ENCODE data around the gene NCOA4. TPM values are rescaled to one million over a fixed set of nuclear protein-coding genes. Genes with fewer than 3 reads are reported as not detected.

NCOA4 gene
- 265 TPM for total RNA-seq

DNA sequence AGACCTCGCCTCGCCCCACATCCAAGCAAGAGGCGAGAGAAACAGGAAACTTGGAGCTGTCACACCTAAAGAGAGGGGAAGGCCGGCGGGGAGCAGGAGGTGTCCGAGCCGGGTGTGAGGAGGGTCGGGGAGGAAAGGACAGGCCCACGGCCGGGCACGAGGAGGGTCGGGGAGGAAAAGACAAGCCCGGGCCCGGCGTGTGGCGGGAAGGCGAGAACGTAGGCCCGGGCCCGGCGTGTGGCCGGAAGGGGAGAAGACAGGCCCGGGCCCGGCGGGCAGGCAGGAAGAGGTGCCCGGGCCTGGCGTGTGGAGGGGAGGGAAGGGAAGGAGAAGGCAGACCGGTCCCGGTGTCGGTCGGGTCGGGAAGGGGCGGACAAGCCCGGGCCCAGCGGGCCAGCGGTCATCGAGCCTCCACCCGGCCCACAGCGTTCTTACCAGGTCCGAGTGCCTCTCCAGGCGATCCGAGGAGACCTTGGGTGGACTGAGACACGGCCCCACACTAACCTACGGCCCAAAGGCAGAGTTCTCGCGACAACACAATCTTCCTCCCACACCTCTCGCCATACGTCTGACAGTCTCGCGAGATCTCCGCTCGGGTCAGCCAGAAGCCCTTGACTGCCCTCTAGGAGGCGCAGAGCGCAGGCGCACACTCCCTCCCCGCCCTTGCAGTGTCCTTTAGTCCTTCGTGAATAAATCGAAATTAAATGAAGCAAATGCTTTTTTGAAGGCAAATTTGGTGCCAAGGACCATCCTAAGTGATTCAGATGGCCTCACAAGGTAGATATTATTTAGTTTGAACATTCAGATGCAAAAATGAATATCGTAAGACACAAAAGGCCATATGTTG lies at the start of gene NCOA4:
TSS of gene NCOA4 (minus strand) at position 533 of the 847 bp plus-strand sequence. CDS start 13,943 bp downstream, outside the sequence.
- H3K27me3 ChIP-seq (ENCODE audit: insufficient read depth, low read length), result no peaks in the 10 kb centered on the region
- peaks cover 53% of the 10 kb centered on the region for H3K4me1 ChIP-seq (ENCODE audit: insufficient read depth, low read length)
- H3K4me3 ChIP-seq (ENCODE audit: low read length), result peak within 1 kb of the TSS; percentile 82
- H3K9me3 ChIP-seq (ENCODE audit: low read depth, low read length), result no peaks in the 10 kb centered on the region

DNA sequence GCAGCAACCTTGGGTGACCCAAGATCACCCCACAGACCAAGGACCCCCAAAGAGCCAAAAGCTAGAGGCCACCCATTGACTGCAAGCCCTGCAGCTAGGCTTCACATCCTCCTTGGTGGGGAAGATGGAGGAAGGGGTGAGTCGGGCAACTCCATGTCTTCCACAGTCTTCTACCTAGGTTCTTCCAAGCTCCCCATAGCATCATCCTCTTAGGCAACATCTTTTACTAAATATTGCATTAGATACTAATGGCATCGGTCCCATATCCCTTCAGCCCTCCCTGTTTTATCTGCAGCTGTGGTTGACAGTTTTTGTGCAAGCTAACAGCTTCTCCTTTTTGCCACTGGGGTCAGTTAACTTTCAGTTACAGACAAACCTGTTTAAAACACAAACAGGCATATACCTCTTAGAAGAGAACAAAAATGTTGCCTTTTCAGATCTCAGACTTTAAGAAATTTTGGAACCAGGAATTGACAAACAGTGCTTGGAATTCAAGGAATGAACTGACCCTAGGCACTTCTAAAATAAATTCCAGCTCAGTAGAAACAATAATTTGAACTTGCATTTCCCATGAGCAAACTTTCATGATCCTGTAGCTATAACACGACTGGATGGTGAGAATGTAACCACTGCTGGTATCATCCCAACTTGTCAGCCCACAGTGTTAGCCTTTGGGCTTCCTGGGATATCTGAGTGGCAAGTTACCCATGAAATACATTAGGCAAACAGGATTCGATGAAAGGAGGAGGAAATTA lies 49.6 kb upstream of the NCOA4 start:
- H3K27me3 ChIP-seq (ENCODE audit: insufficient read depth, low read length), result no peaks in the 10 kb centered on the region
- H3K4me1 ChIP-seq (ENCODE audit: insufficient read depth, low read length), result peaks cover 47% of the 10 kb centered on the region
- H3K4me3 ChIP-seq (ENCODE audit: low read length), result no peak overlapping the region

GRCh38 chr10:46077731-46078413 lies 47.4 kb upstream of the NCOA4 start:
- no peak overlapping the region for H3K4me3 ChIP-seq (ENCODE audit: low read length)
- H3K4me1 ChIP-seq (ENCODE audit: insufficient read depth, low read length), result peaks cover 47% of the 10 kb centered on the region
- no peaks in the 10 kb centered on the region for H3K9me3 ChIP-seq (ENCODE audit: low read depth, low read length)
- H3K27me3 ChIP-seq (ENCODE audit: insufficient read depth, low read length), result no peaks in the 10 kb centered on the region

More for the DNA sequence above, 49.6 kb upstream of the NCOA4 start:
- H3K9me3 ChIP-seq (ENCODE audit: low read depth, low read length), result no peaks in the 10 kb centered on the region

DNA sequence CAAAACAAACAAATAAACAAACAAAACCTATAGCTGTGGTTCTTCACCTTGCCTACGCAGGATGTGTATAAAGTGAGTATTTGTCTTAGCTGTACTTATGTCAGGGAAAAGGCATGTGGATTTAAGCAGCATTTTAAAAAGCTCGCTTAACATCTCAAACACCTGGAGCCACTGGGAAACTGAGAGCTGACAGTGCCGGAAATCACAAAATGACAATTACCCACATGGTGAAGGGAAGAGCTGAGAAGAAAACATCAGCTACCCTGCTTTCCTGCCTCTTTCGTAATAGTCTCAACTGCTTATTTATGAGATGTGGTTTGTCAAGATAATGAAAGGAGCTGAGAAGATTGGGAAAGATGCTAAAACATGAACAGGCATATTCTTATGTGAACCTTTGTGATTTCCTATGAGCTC lies 46.7 kb upstream of the NCOA4 start:
- peaks cover 47% of the 10 kb centered on the region for H3K4me1 ChIP-seq (ENCODE audit: insufficient read depth, low read length)
- no peaks in the 10 kb centered on the region for H3K9me3 ChIP-seq (ENCODE audit: low read depth, low read length)
- no peak overlapping the region for H3K4me3 ChIP-seq (ENCODE audit: low read length)
- no peaks in the 10 kb centered on the region for H3K27me3 ChIP-seq (ENCODE audit: insufficient read depth, low read length)

DNA sequence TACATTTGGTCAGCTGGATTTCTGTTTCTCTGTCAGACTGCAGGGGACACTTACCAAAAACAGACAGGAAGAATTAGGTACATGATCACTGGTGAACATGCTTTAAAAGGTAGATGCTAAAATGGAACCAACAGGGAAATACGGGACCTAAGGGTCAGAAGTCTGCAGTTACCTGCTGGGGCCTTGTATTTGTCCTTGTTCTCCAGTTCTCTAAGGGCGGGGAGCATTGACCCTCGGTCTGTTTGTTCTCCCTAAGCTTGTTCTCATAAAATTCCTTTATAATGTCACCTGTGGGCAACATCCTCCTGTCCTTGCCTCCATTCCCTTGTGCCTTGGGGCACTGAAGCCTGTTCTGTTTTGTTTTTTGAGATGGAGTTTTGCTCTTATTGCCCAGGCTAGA lies 45.4 kb upstream of the NCOA4 start:
- H3K27me3 ChIP-seq (ENCODE audit: insufficient read depth, low read length), result no peaks in the 10 kb centered on the region
- H3K9me3 ChIP-seq (ENCODE audit: low read depth, low read length), result no peaks in the 10 kb centered on the region
- H3K4me3 ChIP-seq (ENCODE audit: low read length), result no peak overlapping the region
- H3K4me1 ChIP-seq (ENCODE audit: insufficient read depth, low read length), result peaks cover 42% of the 10 kb centered on the region

DNA sequence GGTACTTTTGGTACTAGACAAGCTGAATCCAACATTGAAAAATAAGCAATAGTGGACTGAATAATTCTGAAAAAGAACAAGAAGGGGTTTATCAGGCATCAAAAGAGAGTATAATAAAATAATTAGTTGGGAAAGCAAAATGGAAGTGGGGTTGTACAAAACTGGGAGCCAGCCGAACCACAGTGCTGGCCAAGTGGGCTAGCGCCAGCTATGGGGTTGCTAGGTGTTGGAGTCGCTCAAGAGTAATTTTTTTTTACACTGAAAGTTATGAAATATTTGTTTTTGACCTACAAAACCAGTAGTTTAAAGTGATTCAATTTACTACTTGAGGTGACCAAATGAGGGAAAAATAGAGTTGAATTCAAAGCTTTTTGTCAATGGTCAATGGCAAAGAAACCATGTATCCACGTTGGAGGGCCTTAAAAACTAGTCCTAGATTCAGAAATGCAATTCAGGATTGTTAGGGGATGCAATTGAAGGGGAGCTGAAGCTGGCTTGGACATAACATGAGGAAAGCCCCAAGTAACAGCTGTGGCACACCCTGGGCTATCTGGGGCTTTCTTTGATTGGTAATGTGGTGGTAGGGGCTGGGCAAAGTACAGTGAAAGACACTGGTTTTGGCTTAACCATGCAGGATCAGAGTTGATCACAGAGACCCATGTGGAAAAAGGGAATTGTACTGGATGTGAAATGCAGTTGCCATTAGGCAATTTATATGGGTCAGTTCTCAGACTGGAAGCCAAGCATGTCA lies 43.9 kb upstream of the NCOA4 start:
- Histone ChIP-seq H3K9me3 (ENCODE audit: low read depth, low read length) (no peaks in the 10 kb centered on the region), H3K4me1 (ENCODE audit: insufficient read depth, low read length) (peaks cover 39% of the 10 kb centered on the region), H3K4me3 (ENCODE audit: low read length) (no peak overlapping the region), H3K27me3 (ENCODE audit: insufficient read depth, low read length) (no peaks in the 10 kb centered on the region)

GRCh38 chr10:46073564-46073963 lies 43.1 kb upstream of the NCOA4 start:
- Histone ChIP-seq H3K27me3 (ENCODE audit: insufficient read depth, low read length) (no peaks in the 10 kb centered on the region), H3K4me1 (ENCODE audit: insufficient read depth, low read length) (peaks cover 31% of the 10 kb centered on the region)

GRCh38 chr10:46070749-46071148 lies 40.3 kb upstream of the NCOA4 start:
- H3K27me3 ChIP-seq (ENCODE audit: insufficient read depth, low read length), result no peaks in the 10 kb centered on the region
- no peak overlapping the region for H3K4me3 ChIP-seq (ENCODE audit: low read length)
- H3K9me3 ChIP-seq (ENCODE audit: low read depth, low read length), result no peaks in the 10 kb centered on the region

More at GRCh38 chr10:46073564-46073963, 43.1 kb upstream of the NCOA4 start:
- Histone ChIP-seq H3K4me3 (ENCODE audit: low read length) (no peak overlapping the region), H3K9me3 (ENCODE audit: low read depth, low read length) (no peaks in the 10 kb centered on the region)

GRCh38 chr10:46069771-46070463 lies 39.5 kb upstream of the NCOA4 start:
- Histone ChIP-seq H3K27me3 (ENCODE audit: insufficient read depth, low read length) (no peaks in the 10 kb centered on the region), H3K9me3 (ENCODE audit: low read depth, low read length) (no peaks in the 10 kb centered on the region), H3K4me1 (ENCODE audit: insufficient read depth, low read length) (peaks cover 11% of the 10 kb centered on the region), H3K4me3 (ENCODE audit: low read length) (no peak overlapping the region)

More at GRCh38 chr10:46070749-46071148, 40.3 kb upstream of the NCOA4 start:
- peaks cover 11% of the 10 kb centered on the region for H3K4me1 ChIP-seq (ENCODE audit: insufficient read depth, low read length)

GRCh38 chr10:46068905-46069304 lies 38.5 kb upstream of the NCOA4 start:
- H3K27me3 ChIP-seq (ENCODE audit: insufficient read depth, low read length), result no peaks in the 10 kb centered on the region
- peaks cover 11% of the 10 kb centered on the region for H3K4me1 ChIP-seq (ENCODE audit: insufficient read depth, low read length)
- H3K9me3 ChIP-seq (ENCODE audit: low read depth, low read length), result no peaks in the 10 kb centered on the region
- H3K4me3 ChIP-seq (ENCODE audit: low read length), result no peak overlapping the region

DNA sequence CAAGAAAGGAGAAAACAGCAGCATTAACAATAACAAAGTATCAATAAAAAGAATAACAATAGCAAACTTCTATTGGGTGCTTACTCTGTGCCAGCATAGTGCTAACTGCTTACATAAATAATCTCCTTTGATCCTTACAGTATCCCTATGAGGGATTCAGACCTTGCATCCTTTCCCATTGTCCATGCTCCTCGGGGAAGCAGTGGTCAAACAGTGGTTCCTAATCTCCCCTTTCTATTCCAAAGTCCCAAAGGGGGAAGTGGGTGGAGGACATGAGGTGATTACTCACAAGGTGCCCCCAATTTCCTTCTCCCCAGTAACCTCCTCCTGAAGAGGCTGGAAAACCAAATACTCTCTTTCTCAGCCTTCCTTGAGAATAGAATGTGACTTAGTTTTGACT lies 37.7 kb upstream of the NCOA4 start:
- peaks cover 11% of the 10 kb centered on the region for H3K4me1 ChIP-seq (ENCODE audit: insufficient read depth, low read length)
- H3K9me3 ChIP-seq (ENCODE audit: low read depth, low read length), result no peaks in the 10 kb centered on the region
- no peak overlapping the region for H3K4me3 ChIP-seq (ENCODE audit: low read length)
- H3K27me3 ChIP-seq (ENCODE audit: insufficient read depth, low read length), result no peaks in the 10 kb centered on the region

GRCh38 chr10:46064269-46064817 lies 33.9 kb upstream of the NCOA4 start:
- no peaks in the 10 kb centered on the region for H3K9me3 ChIP-seq (ENCODE audit: low read depth, low read length)
- no peak overlapping the region for H3K4me3 ChIP-seq (ENCODE audit: low read length)
- H3K4me1 ChIP-seq (ENCODE audit: insufficient read depth, low read length), result peaks cover 3% of the 10 kb centered on the region
- no peaks in the 10 kb centered on the region for H3K27me3 ChIP-seq (ENCODE audit: insufficient read depth, low read length)

GRCh38 chr10:46062723-46063428 lies 32.5 kb upstream of the NCOA4 start:
- Histone ChIP-seq H3K9me3 (ENCODE audit: low read depth, low read length) (no peaks in the 10 kb centered on the region), H3K4me3 (ENCODE audit: low read length) (no peak overlapping the region), H3K27me3 (ENCODE audit: insufficient read depth, low read length) (no peaks in the 10 kb centered on the region), H3K4me1 (ENCODE audit: insufficient read depth, low read length) (peaks cover 3% of the 10 kb centered on the region)
